ENCODE data around the gene RPL6.
"Not testable (repeated sequence)": the region's sequence is repeated elsewhere in the genome, so short reads cannot be mapped to it uniquely, and the experiment has no call there.

The RPL6 gene

GRCh38 chr12:112419297-112420133 is 10.1 kb upstream of the RPL6 start:
- DNase-seq = peak; percentile 76

- DNase-seq = peak; percentile 96
These were observed 9.3 kb upstream of the RPL6 start, which contains the start of gene PTPN11 for GRCh38 chr12:112418608-112419296. PTPN11 (plus strand) TSS chr12:112418947; CDS start chr12:112419112, 165 bp downstream.

GRCh38 chr12:112418273-112418607 is 8.8 kb upstream of the RPL6 start:
- DNase-seq = no peak

GRCh38 chr12:112415457-112415856 is 6.1 kb upstream of the RPL6 start:
- DNase-seq = not testable (repeated sequence)

- DNase-seq = no peak
These were observed 4.6 kb upstream of the RPL6 start for GRCh38 chr12:112413855-112414625.

GRCh38 chr12:112409906-112410244 is 470 bp upstream of the RPL6 start:
- DNase-seq = no peak

- no peak for DNase-seq
These were observed 784 bp downstream of the RPL6 start for GRCh38 chr12:112408621-112409020.

GRCh38 chr12:112407683-112408082 is 1.7 kb downstream of the RPL6 start:
- DNase-seq = not testable (repeated sequence)

- DNase-seq = no peak
These were observed 2.6 kb downstream of the RPL6 start for GRCh38 chr12:112406519-112407488.

GRCh38 chr12:112401903-112402498 is 7.4 kb downstream of the RPL6 start:
- DNase-seq = no peak

GRCh38 chr12:112401054-112401453 is 8.4 kb downstream of the RPL6 start:
- DNase-seq = no peak

- no peak for DNase-seq
These were observed 16.1 kb downstream of the RPL6 start for GRCh38 chr12:112393328-112393727.

- DNase-seq = not testable (repeated sequence)
These were observed 19.3 kb downstream of the RPL6 start for GRCh38 chr12:112389922-112390654.

- DNase-seq = no peak
These were observed 20.2 kb downstream of the RPL6 start for GRCh38 chr12:112389228-112389627.

- DNase-seq = peak; percentile 52
These were observed 22.7 kb downstream of the RPL6 start for GRCh38 chr12:112386726-112387125.

- no peak for DNase-seq
These were observed 26.5 kb downstream of the RPL6 start for GRCh38 chr12:112382866-112383265.

GRCh38 chr12:112381883-112382796 is 27.3 kb downstream of the RPL6 start, which contains the start of gene HECTD4:
HECTD4 (minus strand) TSS chr12:112382431; CDS start chr12:112382128, 303 bp downstream.
- peak; percentile 97 for DNase-seq

GRCh38 chr12:112381406-112381882 is 28.0 kb downstream of the RPL6 start:
- peak; percentile 75 for DNase-seq

GRCh38 chr12:112380663-112381405 is 28.6 kb downstream of the RPL6 start:
- peak; percentile 75 for DNase-seq

Measured in eye (tissue), 1 donor.